ENCODE measurements around the gene NXPH3.

NXPH3 gene

DNA sequence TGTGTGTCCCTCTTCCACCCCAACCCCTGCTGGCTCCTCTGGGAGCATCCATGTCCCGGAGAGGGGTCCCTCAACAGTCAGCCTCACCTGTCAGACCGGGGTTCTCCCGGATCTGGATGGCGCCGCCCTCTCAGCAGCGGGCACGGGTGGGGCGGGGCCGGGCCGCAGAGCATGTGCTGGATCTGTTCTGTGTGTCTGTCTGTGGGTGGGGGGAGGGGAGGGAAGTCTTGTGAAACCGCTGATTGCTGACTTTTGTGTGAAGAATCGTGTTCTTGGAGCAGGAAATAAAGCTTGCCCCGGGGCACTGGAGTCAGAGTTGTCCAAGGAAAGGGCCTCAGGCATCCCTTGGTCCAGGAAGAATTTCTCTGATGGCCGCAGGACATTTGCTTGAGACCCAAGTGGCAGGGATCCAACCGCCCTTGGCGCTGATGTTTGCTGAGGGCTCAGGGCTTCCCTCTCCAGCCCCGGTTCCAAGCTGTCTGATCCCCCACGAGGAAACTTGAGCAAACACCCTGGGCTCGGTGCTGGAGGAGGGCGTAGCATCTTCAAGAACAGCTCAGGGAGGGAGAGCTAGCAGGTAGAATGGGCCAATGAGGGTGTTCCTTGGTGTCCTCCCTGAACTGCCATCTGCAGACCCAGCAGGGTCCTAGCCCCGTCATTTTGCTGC, 4.5 kb downstream of the NXPH3 start:
- Mint-ChIP-seq H3K4me1 (no peaks in the 10 kb centered on the region), H3K27me3 (ENCODE audit: low read depth) (peaks cover 29% of the 10 kb centered on the region), H3K27ac (no peak overlapping the region), H3K4me3 (peak overlapping the region in 2 of 3 experiments; percentile 43 to 52), H3K9me3 (no peaks in the 10 kb centered on the region), H3K36me3 (ENCODE audit: low read depth) (no peaks in the 10 kb centered on the region)
- TF ChIP-seq, protein P1, sequence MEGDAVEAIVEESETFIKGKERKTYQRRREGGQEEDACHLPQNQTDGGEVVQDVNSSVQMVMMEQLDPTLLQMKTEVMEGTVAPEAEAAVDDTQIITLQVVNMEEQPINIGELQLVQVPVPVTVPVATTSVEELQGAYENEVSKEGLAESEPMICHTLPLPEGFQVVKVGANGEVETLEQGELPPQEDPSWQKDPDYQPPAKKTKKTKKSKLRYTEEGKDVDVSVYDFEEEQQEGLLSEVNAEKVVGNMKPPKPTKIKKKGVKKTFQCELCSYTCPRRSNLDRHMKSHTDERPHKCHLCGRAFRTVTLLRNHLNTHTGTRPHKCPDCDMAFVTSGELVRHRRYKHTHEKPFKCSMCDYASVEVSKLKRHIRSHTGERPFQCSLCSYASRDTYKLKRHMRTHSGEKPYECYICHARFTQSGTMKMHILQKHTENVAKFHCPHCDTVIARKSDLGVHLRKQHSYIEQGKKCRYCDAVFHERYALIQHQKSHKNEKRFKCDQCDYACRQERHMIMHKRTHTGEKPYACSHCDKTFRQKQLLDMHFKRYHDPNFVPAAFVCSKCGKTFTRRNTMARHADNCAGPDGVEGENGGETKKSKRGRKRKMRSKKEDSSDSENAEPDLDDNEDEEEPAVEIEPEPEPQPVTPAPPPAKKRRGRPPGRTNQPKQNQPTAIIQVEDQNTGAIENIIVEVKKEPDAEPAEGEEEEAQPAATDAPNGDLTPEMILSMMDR (IDR thresholded peaks at IDR 0.05; ENCODE audit: unreplicated experiment in 3 of 3) = no peak

DNA sequence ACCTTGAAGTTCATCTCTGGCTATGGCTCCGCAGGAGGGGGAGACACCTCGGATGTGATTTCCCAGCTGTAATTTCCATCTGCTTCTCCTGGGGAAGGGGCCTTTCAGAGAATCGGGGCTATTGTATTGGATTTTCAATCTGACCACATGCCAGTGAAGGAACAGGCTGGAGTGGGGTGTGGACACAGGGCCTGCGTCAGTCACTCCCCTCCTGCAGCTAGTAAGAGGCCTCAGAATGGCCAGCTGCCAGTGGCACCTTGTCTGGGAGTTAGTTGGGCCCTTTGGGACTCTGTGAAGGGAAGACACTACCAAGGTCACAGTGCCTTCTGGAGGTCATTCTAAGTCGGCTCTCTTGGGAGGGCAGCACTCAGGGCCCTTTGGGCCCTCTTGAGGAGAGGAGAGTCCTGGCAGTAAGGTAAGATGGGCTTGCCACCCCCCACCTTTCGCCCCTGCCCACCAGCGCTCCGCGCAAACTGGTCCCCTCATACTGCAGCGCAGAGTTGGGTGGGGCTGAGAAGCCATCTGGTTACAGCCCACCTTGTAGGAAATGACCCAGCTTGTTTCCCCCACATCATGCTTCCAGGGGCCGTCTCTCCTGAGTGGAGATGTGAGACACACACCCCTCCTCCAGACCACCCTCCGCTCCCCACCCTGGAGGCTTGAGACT, 5.4 kb downstream of the NXPH3 start:
- Mint-ChIP-seq H3K27me3 (ENCODE audit: low read depth) (peaks cover 25% of the 10 kb centered on the region), H3K4me3 (no peak overlapping the region), H3K4me1 (no peaks in the 10 kb centered on the region), H3K9me3 (no peaks in the 10 kb centered on the region), H3K27ac (no peak overlapping the region), H3K36me3 (ENCODE audit: low read depth) (no peaks in the 10 kb centered on the region)
- TF ChIP-seq, protein P1 (IDR thresholded peaks at IDR 0.05; ENCODE audit: unreplicated experiment in 3 of 3) = no peak

GRCh38 chr17:49581648-49581998, 6.0 kb downstream of the NXPH3 start:
- H3K36me3 Mint-ChIP-seq (ENCODE audit: low read depth) = no peaks in the 10 kb centered on the region
- H3K27ac Mint-ChIP-seq = no peak overlapping the region
- no peaks in the 10 kb centered on the region for H3K9me3 Mint-ChIP-seq
- no peaks in the 10 kb centered on the region for H3K4me1 Mint-ChIP-seq
- TF ChIP-seq, protein P1 (IDR thresholded peaks at IDR 0.05; ENCODE audit: unreplicated experiment in 3 of 3) = no peak
- H3K27me3 Mint-ChIP-seq (ENCODE audit: low read depth) = peaks cover 22% of the 10 kb centered on the region
- H3K4me3 Mint-ChIP-seq = no peak overlapping the region

GRCh38 chr17:49582055-49582722, 6.5 kb downstream of the NXPH3 start:
- Mint-ChIP-seq H3K4me3 (no peak overlapping the region), H3K27me3 (ENCODE audit: low read depth) (peaks cover 18% of the 10 kb centered on the region), H3K4me1 (no peaks in the 10 kb centered on the region), H3K9me3 (no peaks in the 10 kb centered on the region), H3K27ac (no peak overlapping the region), H3K36me3 (ENCODE audit: low read depth) (no peaks in the 10 kb centered on the region)
- TF ChIP-seq, protein P1 (IDR thresholded peaks at IDR 0.05; ENCODE audit: unreplicated experiment in 3 of 3) = no peak

DNA sequence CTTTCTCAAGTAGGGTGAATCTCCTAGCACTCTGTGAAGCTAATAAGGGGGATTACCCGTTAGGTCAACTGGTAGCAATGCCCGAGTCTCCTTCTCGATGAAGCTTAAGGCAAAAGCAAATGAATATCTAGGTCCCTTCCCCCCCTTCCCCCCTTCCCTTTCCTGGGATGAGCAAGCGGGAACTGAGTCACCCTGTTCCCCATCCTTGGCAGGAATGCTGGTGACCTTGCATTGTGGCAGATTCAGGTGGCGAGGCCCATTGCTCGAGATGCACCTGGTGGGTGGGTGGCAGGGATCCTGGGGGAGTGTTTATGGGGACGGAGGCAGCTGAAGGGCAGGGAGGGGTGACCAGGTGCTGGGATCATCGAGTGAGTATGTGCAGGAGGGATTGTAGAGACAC, 7.1 kb downstream of the NXPH3 start:
- TF ChIP-seq, protein P1 (IDR thresholded peaks at IDR 0.05; ENCODE audit: unreplicated experiment in 3 of 3) = no peak
- Mint-ChIP-seq H3K27me3 (ENCODE audit: low read depth) (peaks cover 14% of the 10 kb centered on the region), H3K4me1 (no peaks in the 10 kb centered on the region), H3K4me3 (no peak overlapping the region), H3K27ac (no peak overlapping the region), H3K36me3 (ENCODE audit: low read depth) (no peaks in the 10 kb centered on the region), H3K9me3 (no peaks in the 10 kb centered on the region)

Measured in nephron (organoid).